Activated T-cell treated with anti-CD3 and anti-CD28 coated beads for 24 hours (primary cell): ENCODE results near the gene ECPAS.
"Not testable (repeated sequence)": the region's sequence is repeated elsewhere in the genome, so short reads cannot be mapped to it uniquely, and the experiment has no call there.

Experiments used
- DNase-seq: peaks from one replicate; pipeline ENCODE4 v3.0.0-alpha.2; 2020; ENCODE audit warnings: low read depth

Gene ECPAS

GRCh38 chr9:111349766-111350165 is 134.4 kb downstream of the ECPAS start:
- DNase-seq = no peak

DNA sequence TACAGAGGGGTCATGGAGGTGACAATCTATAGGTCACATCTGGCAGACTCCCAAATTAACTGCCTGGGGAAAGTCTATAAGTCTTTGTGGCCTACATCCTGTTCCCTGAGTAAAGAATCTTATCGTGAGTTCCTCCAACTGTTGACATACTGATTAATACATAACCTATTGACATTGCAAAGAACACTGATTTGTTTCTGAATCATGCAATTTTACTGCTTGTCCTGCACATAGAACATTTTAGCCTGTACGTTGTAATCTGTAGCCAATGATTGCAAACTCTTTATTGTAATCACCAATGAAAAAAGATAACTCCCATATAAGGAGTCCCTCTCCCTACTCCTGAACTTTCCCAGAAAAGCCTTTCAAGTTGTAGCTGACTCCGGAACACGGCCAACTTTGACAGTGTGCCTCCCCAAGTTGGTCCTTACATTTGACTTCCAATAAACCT is 135.3 kb downstream of the ECPAS start:
- DNase-seq = no peak

GRCh38 chr9:111334318-111334863 is 149.8 kb downstream of the ECPAS start:
- not testable (repeated sequence) for DNase-seq

DNA sequence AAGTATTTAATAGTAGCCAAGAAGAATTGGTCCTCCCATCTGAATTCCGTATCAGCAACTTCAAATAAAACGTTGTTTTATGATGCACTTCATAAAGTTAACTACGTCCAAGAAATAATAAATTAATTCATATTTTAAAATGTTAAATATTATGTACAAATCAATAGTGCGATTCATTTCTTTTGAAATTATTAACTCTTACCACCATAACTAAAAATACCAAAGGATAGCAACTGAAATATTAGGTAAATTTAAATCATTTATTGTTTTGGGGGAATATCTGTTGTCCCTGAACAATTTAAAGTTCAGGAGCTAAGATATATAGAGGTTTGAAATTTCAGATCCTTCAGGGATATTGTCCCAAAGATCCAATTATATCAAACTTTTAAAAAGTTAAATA is 154.1 kb downstream of the ECPAS start, which contains the start of gene OR2K2:
OR2K2 (minus strand) TSS at position 101 of the 400 bp plus-strand sequence. CDS start 1,791 bp downstream, outside the sequence.
- DNase-seq = no peak

- DNase-seq = no peak
Observed at GRCh38 chr9:111320631-111321030, 163.6 kb downstream of the ECPAS start.

GRCh38 chr9:111316796-111317195 is 167.4 kb downstream of the ECPAS start:
- DNase-seq = no peak
